HG02588 (cell line): ENCODE data around the gene RABEPK.
"Not testable (repeated sequence)": the region's sequence is repeated elsewhere in the genome, so short reads cannot be mapped to it uniquely, and the experiment has no call there.

Experiments
- ATAC-seq: cut with Tn5 transposase; IDR thresholded peaks from one replicate; pipeline ENCODE4 v1.9.1; 2021; ENCODE audit warnings: mild to moderate bottlenecking, moderate library complexity; ENCODE audit not compliant: unreplicated experiment

RABEPK gene

DNA sequence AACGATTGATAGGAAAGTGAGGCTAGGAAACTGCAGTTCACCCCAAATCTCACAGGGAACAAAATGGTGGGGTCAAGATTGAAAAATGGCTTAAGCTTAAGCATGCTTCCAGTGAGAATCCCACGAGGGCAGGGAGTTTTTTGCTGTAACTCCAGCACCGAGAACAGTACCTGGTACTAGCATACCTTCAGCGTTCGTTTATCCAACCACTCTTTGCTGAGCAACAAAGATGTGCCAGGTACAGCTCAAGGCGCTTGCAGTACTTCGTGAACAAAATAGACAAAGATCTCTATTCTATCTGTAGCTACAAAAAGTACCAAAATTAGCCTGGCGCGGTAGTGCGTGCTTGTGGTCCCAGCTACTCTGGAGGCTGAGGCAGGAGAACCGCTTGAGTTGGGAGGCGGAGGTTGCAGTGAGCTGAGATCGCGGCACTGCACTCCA is 10.0 kb upstream of the RABEPK start:
- ATAC-seq, result no peak

DNA sequence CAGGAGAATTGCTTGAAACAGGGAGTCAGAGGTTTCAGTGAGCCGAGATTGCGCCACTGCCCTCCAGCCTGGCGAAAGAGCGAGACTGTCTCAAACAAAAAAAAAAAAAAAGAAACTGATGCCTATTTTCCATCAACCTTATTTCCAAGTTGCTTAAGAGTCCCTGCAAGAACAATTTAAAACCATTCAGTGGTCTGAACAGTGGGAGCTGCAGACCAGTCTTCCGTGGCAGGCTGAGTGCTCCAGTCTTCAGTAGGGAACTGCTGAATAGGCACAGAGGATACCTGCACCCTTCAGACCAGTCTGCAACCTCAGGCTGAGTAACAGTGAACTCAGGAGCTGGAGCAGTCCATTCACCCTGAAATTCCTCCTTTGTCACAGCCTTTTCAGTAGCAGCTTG is 5.9 kb upstream of the RABEPK start:
- not testable (repeated sequence) for ATAC-seq

DNA sequence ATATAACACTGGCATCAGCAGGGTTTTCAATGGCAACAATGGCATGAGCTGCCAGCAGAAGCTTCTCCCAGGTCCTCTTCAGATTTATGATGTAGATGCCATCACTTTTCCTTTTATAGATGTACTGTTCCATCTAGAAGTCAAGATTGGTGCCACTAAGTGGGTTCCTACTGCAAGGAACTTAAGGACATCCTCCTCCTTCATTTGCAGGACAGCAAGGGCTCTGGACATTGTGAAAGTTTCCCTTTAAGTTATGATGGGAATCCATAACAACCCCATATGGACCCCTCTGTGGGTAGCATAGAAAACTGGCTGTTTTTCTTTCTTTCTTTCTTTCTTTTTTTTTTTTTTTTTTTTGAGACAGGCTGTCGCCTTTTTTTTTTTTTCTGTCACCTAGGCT is 4.8 kb upstream of the RABEPK start:
- ATAC-seq, result not testable (repeated sequence)

DNA sequence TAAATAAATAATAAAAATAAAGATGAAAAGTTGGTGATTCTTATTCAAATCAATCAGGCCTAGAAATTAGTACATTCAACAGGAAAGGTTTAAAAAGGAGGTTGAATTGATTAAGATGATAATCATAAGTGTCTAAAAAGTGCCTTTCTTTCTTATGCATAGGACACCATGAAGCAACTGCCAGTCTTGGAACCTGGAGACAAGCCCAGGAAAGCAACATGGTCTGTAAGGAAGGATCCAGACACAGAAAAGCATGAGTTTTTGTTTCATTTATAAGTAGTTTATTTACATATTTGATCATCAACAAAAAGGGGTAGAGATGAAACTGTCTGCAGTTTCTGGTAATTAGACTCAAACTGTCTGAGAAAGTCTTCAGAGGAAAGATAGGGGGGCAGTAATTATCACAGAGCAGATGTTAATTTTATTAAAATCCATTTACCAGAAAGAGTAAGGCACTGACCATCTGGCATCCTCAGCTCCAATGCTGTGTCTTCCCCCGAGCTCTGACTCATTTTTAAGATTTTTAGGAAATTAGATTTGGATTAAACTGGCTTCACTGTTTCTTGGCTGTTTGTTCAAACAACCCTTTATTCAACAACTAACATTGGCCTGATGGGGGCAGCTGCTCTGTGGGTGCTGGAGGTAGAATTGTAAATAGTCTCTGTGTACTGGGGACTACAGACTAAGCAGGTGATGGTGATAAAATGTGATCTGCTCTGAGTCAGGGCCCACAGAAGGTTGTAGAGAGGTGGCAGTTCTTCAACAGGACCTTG is 2.7 kb downstream of the RABEPK start:
- ATAC-seq, result no peak

DNA sequence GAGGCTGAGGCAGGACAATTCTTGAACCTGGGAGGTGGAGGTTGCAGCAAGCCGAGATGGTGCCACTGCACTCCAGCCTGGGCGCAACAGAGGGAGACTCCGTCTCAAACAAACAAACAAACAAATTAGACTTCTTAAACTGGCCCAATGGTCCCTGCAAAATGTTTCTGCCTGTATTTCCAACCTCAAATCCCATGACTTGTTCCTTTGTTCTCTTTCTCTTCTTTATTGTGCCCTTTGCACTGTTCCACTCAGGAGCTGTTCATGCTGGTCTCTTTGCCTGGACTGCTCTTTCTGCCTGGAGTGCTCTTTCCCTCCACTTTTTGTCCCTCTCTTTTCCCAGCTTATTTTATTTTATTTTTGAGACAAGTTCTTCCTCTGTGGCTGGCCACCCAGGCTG is 4.1 kb downstream of the RABEPK start:
- ATAC-seq, result no peak

DNA sequence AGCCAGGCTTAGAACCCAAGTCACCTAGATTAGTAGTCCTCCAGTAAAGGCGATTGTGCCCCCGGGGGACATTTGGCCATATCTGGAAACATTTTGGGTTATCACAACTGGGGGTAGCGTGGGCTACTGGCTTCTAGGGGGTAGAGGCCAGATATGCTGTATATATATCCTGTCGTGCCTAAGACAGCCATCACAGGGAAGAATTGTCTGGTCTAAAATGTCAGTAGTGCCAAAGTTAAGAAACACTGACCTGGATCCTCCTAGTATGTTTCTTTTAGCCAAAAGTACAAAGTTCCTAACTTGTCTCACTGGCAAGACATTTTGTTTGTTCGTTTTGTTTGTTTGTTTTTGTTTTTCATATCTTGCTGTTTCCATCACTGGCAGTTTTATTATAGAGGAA is 13.8 kb downstream of the RABEPK start:
- no peak for ATAC-seq

DNA sequence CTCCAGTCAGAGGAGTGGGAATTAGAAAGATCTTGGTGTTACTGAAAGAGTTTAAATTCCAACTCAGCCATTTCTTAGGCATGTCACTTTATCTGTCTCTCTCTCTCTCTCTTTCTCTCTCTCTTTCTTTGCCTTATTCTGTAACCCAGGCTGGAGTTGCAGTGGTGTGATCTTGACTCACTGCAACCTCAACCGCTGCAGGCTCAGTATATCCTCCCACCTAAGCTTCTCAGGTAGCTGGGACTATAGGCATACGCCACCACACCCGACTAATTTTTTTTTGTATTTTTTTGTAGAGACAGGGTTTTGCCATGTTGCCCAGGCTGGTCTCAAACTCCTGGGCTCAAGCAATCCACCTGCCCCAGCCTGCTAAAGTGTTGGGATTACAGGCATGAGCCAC is 18.3 kb downstream of the RABEPK start:
- ATAC-seq, result no peak

DNA sequence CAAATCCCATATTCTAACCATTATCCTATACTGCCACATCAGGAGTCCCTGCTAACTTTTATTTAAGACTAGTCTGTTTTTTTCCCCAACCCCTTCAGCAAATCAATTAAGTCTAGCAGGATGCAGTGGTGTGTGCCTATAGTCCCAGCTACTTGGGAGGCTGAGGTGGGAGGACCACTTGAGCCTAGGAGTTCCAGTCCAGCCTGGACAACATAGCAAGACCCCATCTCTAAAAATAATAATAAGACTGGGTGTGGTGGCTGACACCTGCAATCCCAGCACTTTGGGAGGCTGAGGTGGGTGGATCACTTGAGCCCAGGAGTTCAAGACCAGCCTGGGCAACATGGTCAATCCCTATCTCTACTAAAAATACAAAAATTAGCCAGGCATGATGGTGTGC is 24.5 kb downstream of the RABEPK start:
- not testable (repeated sequence) for ATAC-seq

DNA sequence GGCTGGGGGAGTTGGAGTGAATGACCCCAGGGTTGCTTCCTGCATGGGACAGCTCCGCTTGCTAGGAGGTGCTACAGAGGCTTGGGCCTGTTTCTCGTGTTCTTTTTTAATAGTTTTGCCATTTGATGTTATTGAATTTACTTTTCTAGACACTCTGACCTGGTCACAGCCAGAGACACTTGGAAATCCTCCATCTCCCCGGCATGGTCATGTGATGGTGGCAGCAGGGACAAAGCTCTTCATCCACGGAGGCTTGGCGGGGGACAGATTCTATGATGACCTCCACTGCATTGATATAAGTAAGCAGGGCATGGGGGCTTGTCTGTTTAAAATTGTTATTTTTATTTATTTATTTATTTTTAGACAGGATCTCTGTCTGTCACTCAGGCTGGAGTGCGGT is 27.4 kb downstream of the RABEPK start:
- ATAC-seq, result no peak

DNA sequence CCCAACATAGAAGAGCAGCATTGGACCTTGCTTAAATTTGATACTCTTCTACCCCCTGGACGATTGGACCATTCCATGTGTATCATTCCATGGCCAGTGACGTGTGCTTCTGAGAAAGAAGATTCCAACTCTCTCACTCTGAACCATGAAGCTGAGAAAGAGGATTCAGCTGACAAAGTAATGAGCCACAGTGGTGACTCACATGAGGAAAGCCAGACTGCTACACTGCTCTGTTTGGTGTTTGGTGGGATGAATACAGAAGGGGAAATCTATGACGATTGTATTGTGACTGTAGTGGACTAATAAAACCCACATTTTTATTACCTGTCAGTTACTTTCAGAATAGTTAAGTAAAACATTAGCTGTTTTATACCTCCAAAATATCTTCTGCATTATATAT is 33.3 kb downstream of the RABEPK start:
- ATAC-seq, result no peak

DNA sequence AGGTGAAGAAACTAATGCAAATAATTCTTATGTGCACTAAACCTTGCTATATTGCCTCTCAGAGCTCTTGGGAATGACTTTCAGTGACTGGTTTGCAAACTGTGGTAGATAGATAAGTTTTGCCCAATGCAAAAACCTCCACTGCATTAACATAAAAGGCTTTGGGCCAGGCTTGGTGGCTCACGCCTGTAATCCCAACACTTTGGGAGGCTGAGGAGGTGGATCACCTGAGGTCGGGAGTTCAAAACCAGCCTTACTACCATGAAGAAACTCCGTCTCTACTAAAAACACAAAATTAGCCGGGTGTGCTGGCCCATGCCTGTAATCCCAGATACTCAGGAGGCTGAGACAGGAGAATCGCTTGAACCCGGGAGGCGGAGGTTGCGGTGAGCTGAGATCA is 33.8 kb downstream of the RABEPK start:
- ATAC-seq, result not testable (repeated sequence)

DNA sequence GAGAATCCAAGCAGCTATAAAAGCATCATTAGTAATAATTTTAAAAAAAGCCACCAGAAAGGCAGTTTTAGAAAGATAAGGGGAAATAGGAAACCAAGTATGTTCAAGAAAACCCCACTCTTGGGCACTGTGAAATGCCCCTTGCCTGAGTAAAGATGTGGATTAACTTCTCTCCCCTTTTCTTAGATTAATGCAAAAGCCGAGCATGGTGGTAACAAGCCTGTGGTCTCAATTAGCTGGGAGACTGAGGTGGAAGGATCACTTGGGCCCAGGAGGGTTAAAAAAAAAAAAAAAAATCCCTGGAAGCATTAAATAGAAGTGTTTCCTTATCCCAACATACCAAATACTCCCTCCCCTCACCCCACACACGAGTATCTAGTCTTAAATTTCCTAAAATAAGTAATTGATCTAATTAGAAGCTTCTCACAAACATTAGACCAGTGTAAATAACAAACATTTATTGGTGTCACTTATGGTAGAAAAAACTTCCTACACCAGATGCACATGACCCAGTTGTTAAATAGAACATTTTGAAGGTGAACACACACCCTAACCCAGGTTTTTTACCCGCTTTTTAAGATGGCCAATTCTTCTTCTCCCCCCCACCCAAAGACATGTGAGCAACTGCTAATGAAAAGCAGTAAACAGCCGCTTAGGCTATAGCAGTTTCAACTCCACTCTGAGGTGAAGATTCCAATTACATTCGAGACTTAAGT is 35.6 kb downstream of the RABEPK start:
- ATAC-seq, result no peak

DNA sequence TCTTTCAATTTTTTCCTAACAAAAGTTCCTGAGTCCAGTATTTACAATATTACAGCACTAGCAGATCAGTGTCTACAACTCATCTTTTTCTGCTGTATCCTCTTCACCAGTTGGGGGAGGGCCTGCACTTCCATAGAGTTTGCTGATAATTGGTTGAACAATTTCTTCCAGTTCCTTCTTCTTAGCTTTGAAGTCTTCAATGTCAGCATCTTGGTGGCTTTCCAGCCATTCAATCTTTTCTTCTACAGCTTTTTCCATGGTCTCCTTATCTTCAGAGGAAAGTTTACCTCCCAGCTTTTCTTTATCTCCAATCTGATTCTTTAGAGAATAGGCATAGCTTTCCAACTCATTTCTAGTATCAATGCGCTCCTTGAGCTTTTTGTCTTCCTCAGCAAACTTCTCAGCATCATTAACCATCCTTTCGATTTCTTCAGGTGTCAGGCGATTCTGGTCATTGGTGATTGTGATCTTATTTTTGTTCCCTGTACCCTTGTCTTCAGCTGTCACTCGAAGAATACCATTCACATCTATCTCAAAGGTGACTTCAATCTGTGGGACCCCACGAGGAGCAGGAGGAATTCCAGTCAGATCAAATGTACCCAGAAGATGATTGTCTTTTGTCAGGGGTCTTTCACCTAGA is 36.3 kb downstream of the RABEPK start:
- not testable (repeated sequence) for ATAC-seq

DNA sequence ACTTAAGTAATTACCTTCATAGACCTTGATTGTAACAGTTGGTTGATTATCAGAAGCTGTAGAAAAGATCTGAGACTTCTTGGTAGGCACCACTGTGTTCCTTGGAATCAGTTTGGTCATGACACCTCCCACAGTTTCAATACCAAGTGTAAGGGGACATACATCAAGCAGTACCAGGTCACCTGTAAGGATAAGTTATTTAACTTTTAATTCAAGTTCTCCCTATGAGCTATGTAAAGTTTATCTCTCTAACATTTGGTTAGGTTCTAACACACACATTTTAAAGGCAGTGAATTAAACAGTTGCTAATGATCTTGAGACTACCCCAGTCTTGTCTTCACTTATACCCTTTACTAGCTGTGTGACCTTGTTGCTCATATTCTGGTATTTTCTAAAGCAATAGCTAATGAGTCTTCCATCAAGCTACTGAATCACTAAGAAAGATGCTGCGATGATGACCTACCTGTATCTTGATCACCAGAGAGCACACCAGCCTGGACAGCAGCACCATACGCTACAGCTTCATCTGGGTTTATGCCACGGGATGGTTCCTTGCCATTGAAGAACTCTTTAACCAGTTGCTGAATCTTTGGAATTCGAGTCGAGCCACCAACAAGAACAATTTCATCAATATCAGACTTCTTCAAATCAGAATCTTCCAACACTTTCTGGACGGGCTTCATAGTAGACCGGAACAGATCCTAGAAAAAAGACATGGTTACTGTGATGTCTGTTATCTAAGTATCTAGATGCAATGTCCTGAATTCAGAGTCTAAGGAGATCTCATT is 38.0 kb downstream of the RABEPK start:
- ATAC-seq, result no peak

DNA sequence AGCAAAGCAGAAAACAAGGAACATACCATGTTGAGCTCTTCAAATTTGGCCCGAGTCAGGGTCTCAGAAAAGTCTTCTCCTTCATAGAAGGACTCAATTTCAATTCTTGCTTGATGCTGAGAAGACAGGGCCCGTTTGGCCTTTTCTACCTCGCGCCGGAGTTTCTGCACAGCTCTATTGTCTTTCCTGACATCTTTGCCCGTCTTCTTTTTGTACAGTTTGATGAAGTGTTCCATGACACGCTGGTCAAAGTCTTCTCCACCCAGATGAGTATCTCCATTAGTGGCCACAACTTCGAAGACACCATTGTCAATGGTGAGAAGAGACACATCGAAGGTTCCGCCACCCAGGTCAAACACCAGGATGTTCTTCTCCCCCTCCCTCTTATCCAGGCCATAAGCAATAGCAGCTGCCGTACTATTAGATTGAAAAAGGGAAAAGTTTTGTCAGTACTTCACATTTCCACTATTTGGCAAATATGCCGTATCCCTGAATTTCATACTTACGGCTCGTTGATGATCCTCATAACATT is 38.6 kb downstream of the RABEPK start:
- ATAC-seq, result no peak

DNA sequence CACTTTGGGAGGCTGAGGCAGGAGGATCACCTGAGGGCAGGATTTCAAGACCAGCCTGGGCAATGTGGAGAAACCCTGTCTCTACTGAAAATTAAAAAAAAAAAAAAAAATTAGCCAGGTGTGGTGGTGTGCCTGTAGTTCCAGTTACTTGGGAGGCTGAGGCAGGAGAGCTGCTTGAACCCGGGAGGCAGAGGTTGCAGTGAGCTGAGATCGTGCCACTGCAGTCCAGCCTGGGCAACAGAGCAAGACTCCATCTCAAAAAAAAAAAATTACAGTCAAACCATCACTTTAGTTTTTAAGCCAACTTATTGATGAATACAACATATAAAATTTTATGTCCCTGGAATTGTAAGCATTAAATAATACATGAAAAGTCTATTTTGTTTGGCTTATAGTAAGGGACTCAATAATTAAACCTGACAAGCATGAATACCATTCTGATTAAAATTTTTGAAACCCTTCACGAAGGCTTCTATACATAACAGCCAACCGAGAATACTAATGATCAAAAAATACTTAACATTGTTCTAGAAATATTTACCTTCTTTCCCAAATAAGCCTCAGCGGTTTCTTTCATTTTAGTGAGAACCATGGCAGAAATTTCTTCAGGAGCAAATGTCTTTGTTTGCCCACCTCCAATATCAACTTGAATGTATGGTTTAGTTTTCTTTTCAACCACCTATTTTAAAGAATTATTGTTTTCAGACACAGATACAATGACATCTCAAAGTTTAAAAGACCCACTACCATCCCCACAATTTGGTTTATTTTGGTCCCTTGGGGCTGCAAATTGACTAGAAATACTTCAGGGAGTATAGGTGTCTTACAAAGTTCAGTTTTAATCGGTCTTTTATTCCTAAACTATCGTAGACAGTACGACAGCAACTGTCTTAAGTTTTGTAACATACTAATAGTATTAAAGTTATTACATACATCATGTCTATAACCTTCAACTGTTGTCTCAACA is 39.6 kb downstream of the RABEPK start:
- ATAC-seq, result no peak

DNA sequence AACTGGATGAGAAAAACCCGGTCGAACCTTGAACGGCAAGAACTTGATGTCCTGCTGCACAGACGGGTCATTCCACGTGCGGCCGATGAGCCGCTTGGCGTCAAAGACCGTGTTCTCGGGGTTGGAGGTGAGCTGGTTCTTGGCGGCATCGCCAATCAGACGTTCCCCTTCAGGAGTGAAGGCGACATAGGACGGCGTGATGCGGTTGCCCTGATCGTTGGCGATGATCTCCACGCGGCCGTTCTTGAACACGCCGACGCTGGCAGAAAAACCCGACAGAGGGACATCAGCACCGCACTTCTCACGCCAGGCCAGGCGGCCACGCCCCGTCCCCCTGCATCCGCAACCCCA is 40.3 kb downstream of the RABEPK start:
- ATAC-seq, result peak; percentile 6

DNA sequence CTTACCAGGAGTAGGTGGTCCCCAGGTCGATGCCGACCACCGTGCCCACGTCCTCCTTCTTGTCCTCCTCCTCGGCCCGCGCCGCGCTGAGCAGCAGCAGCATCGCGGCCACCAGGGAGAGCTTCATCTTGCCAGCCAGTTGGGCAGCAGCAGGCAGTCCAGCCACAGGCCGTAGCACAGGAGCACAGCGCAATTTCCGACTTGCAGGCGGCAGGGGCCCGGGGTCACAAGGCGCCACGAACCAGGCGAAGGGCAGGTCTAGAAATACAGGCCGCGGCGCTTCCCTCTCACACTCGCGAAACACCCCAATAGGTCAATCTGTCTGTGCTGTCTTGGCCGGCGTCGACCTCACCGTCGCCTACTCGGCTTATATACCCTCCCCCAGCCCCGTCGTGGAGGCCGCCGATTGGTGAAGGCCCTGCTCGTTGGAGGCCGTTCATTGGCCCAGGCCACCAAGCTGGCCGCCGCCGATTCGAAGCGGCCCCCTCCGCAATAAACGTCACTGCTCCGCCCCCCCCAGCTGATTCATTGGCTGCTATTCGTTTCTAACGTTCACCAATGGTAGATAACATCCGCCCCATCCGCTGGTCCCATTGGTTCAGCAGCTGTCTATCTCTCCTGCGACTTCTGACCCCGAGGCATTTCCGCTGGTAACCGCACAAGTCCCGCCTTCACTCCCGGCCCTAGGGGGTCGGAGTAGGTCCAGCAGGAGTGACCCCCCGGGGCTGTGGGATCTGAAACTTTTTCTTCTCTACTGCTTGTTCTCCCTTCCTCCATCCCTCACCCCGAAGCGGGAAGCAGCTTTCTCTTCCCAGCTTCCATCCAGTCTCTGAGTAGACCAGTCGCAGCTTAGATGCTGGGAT is 40.9 kb downstream of the RABEPK start, which contains the start of gene HSPA5:
HSPA5 (minus strand) TSS at position 344 of the 863 bp plus-strand sequence; CDS start at position 127, 217 bp downstream.
- ATAC-seq, result peak; percentile 91
